HepG2 (cell line): ENCODE measurements around the gene PARP8. TPM values are rescaled to one million over a fixed set of nuclear protein-coding genes. Genes with fewer than 3 reads are reported as not detected.

Experiments
- ATAC-seq: fragments of 200-7000 bp; cut with Tn5 transposase; 3 replicates; pipeline ENCODE4 v1.9.1; 2020; ENCODE audit warnings: mild to moderate bottlenecking, moderate library complexity
- BruUV-seq: library from RNA; stranded (reverse); fragments of 400-500 nt; replicated peaks from 2 replicates; lab custom pipeline; 2021; lab: Mats Ljungman, UMichigan
- CTCF ChIA-PET: fragments of 300-600 bp; formaldehyde crosslinking; extraction: SDS; loops from one replicate; lab custom pipeline; 2021; ENCODE audit warnings: low total read pairs, inconsistent platforms, low intra/inter-chr PET ratio; lab: Yijun Ruan, JAX
- POLR2A ChIA-PET: fragments of 350-600 bp; sonication (Branson Sonifier 250); formaldehyde crosslinking; loops from one replicate; lab custom pipeline; 2020; ENCODE audit warnings: antibody characterized with exemption, inconsistent platforms; lab: Yijun Ruan, JAX
- DNase-seq: peaks from one replicate; pipeline ENCODE4 v3.0.0-alpha.2; 2015; ENCODE audit warnings: low spot score
- FAIRE-seq: peaks from 3 replicates; lab custom pipeline; 2011; peaks lifted over from hg19 to GRCh38; lab: Jason Lieb, UNC
- H2AFZ ChIP-seq: one replicate; pipeline ENCODE4 v1.6.1; 2011; ENCODE audit warnings: low read length, inconsistent platforms
- H3K27ac ChIP-seq: fragments of 300-600 bp; 3 replicates; pipeline ENCODE4 v1.8.0; 2011; ENCODE audit warnings: mixed run types, mild to moderate bottlenecking, mixed read lengths, low read length, inconsistent platforms; ENCODE audit not compliant: insufficient read depth; ENCODE audit errors: extremely low read length
- H3K27me3 ChIP-seq, 2 experiments: fragments of 200-600 bp in 1 of 2; 2 replicates in 1 of 2; 3 replicates in 1 of 2; pipeline versions ENCODE4 v1.6.0 to v1.8.0; 2011; ENCODE audit warnings: low read length in 2 of 2, mild to moderate bottlenecking in 2 of 2, moderate library complexity in 2 of 2, inconsistent platforms in 1 of 2; ENCODE audit not compliant: insufficient read depth in 2 of 2, control insufficient read depth in 1 of 2
- H3K36me3 ChIP-seq, 2 experiments: fragments of 200-600 bp in 1 of 2; replicated peaks in 1 of 2; 2 replicates in 1 of 2; 3 replicates in 1 of 2; pipeline versions ENCODE4 v1.5.1 to v1.8.0; 2011; ENCODE audit warnings: low read length in 2 of 2, inconsistent platforms in 1 of 2; ENCODE audit not compliant: insufficient read depth in 2 of 2, control insufficient read depth in 1 of 2
- H3K4me1 ChIP-seq: 2 replicates; pipeline ENCODE4 v1.5.1; 2012; ENCODE audit warnings: low read length, inconsistent platforms; ENCODE audit not compliant: insufficient read depth
- H3K4me2 ChIP-seq: 2 replicates; pipeline ENCODE4 v1.6.0; 2011; ENCODE audit warnings: low read depth, low read length, inconsistent platforms
- H3K4me3 ChIP-seq, 3 experiments: fragments of 200-600 bp in 1 of 3; sonication (generic), shearing (Covaris generic) in 1 of 3; replicated peaks in 1 of 3; 2 replicates each; pipeline ENCODE4 v1.5.1; 2011 to 2016; ENCODE audit warnings: low read length in 3 of 3, inconsistent platforms in 2 of 3, low read depth in 2 of 3, mild to moderate bottlenecking in 2 of 3, control low read depth in 1 of 3, mixed read lengths in 1 of 3; ENCODE audit not compliant: insufficient read depth in 1 of 3
- H3K79me2 ChIP-seq: one replicate; pipeline ENCODE4 v1.6.1; 2011; ENCODE audit warnings: low read length, inconsistent platforms; ENCODE audit not compliant: insufficient read depth
- H3K9ac ChIP-seq: 2 replicates; pipeline ENCODE4 v1.6.0; 2011; ENCODE audit warnings: mild to moderate bottlenecking, low read depth, low read length, inconsistent platforms; ENCODE audit not compliant: insufficient read depth
- H3K9me3 ChIP-seq: 2 replicates; pipeline ENCODE4 v1.5.1; 2012; ENCODE audit warnings: mild to moderate bottlenecking, low read length
- H4K20me1 ChIP-seq: 2 replicates; pipeline ENCODE4 v1.6.0; 2011; ENCODE audit warnings: inconsistent platforms, mild to moderate bottlenecking, low read length, moderate library complexity; ENCODE audit not compliant: insufficient read depth
- GLI4 ChIP-seq: sonication (generic); formaldehyde crosslinking; IDR thresholded peaks from 2 replicates; pipeline ENCODE4 v1.5.1; 2020; ENCODE audit warnings: missing genetic modification reagents, mild to moderate bottlenecking, moderate library complexity, borderline replicate concordance
- HMG20B ChIP-seq: conservative IDR thresholded peaks from 2 replicates; pipeline ENCODE4 v1.6.1; 2016; ENCODE audit warnings: missing genetic modification reagents, missing compliant biosample characterization
- KDM5A ChIP-seq: fragments of 200-600 bp; sonication (generic); IDR thresholded peaks from 2 replicates; pipeline ENCODE4 v1.7.0; 2018; ENCODE audit warnings: antibody characterized with exemption, mild to moderate bottlenecking, low read length, borderline replicate concordance
- SATB2 ChIP-seq: sonication (generic); formaldehyde crosslinking; IDR thresholded peaks from 2 replicates; pipeline ENCODE4 v1.5.0; 2020; ENCODE audit warnings: missing genetic modification reagents
- SOX5 ChIP-seq: IDR thresholded peaks from 2 replicates; pipeline ENCODE4 v1.6.1; 2016; ENCODE audit warnings: borderline replicate concordance
- TCF12 ChIP-seq, 2 experiments: fragments of 450-650 bp in 1 of 2; sonication (generic) in 1 of 2; formaldehyde crosslinking in 1 of 2; IDR thresholded peaks; 2 replicates each; pipeline versions ENCODE4 v1.6.1 to v1.8.0; 2017 to 2022; ENCODE audit warnings: antibody characterized with exemption in 1 of 2, mild to moderate bottlenecking in 1 of 2, missing genetic modification reagents in 1 of 2, moderate library complexity in 1 of 2
- USF2 ChIP-seq, 2 experiments: sonication (generic) in 1 of 2; formaldehyde crosslinking in 1 of 2; IDR thresholded peaks; 2 replicates each; pipeline versions ENCODE4 v1.5.1 to v1.6.1; 2011 to 2020; ENCODE audit warnings: borderline replicate concordance in 1 of 2, low read depth in 1 of 2, low read length in 1 of 2, mild to moderate bottlenecking in 1 of 2, missing genetic modification reagents in 1 of 2, moderate library complexity in 1 of 2
- ZBTB3 ChIP-seq: sonication (generic); formaldehyde crosslinking; IDR thresholded peaks from 2 replicates; pipeline ENCODE4 v1.4.0; 2020; ENCODE audit warnings: low read depth, mild to moderate bottlenecking, moderate library complexity, missing genetic modification reagents, borderline replicate concordance
- ZFP41 ChIP-seq: sonication (generic); formaldehyde crosslinking; IDR thresholded peaks from 2 replicates; pipeline ENCODE4 v1.4.0; 2020; ENCODE audit warnings: mild to moderate bottlenecking, missing genetic modification reagents, borderline replicate concordance
- ZNF512 ChIP-seq: sonication (generic); formaldehyde crosslinking; IDR thresholded peaks from 2 replicates; pipeline ENCODE4 v1.4.0; 2020; ENCODE audit warnings: mild to moderate bottlenecking, missing genetic modification reagents
- ZNF569 ChIP-seq: sonication (generic); formaldehyde crosslinking; IDR thresholded peaks from 2 replicates; pipeline ENCODE4 v1.5.0; 2020; ENCODE audit warnings: mild to moderate bottlenecking, missing genetic modification reagents, moderate library complexity, borderline replicate concordance
- WGBS: methylation state at CpG from one replicate; pipeline ENCODE4 v1.1.6; 2017; ENCODE audit warnings: low lambda C conversion rate; 5-methylcytosine and 5-hydroxymethylcytosine counted together
- in situ Hi-C: cut with HindIII; loops from 2 replicates; pipeline ENCODE4 v1.10.0; 2017; ENCODE audit warnings: low pct_unique_long_range_greater_than_20kb; ENCODE audit not compliant: extremely low pct_ligation_motif_present
- intact Hi-C: fragments of 100-400 bp; cut with micrococcal nuclease; formaldehyde crosslinking; loops from one replicate; pipeline ENCODE4 v1.10.0; 2022; ENCODE audit not compliant: unreplicated experiment
- polyA plus RNA-seq, 8 experiments: library from polyadenylated mRNA; depleted of rRNA in 3 of 8; stranded (reverse) in 7 of 8; unstranded in 1 of 8; fragments of >200 nt; fragmentation: Illumina TruSeq in 4 of 8; extraction: Trizol in 4 of 8; gene quantifications; 2 replicates each; pipeline versions ENCODE4 v1.2.1 to v1.2.3, GENCODE V29; 2011 to 2016; ENCODE audit warnings: low read depth in 4 of 8, missing spikeins in 1 of 8, mixed read lengths in 1 of 8; ENCODE audit not compliant: insufficient read depth in 1 of 8
- total RNA-seq, 5 experiments: library from RNA; depleted of rRNA; stranded (reverse); fragments of >200 nt; fragmentation: Illumina TruSeq; extraction: Trizol; gene quantifications; 2 replicates each; pipeline ENCODE4 v1.2.3, GENCODE V29; 2016; ENCODE audit warnings: low read depth in 1 of 5
- TF ChIP-seq, protein P1 (sequence below), 2 experiments: sonication (generic) in 1 of 2; formaldehyde crosslinking in 1 of 2; IDR thresholded peaks; 2 replicates each; pipeline versions ENCODE4 v1.6.1 to v1.9.0; 2014 to 2022; ENCODE audit warnings: antibody characterized with exemption in 1 of 2, borderline replicate concordance in 1 of 2, inconsistent platforms in 1 of 2, low read depth in 1 of 2, missing genetic modification reagents in 1 of 2

The PARP8 gene
- total and polyA plus RNA-seq, 2 of the 13 experiments (the other 11 are each of a cell fraction or from before 2014, with no cell fraction given) = 0.11 to 0.29 TPM

- TF ChIP-seq, protein P1, sequence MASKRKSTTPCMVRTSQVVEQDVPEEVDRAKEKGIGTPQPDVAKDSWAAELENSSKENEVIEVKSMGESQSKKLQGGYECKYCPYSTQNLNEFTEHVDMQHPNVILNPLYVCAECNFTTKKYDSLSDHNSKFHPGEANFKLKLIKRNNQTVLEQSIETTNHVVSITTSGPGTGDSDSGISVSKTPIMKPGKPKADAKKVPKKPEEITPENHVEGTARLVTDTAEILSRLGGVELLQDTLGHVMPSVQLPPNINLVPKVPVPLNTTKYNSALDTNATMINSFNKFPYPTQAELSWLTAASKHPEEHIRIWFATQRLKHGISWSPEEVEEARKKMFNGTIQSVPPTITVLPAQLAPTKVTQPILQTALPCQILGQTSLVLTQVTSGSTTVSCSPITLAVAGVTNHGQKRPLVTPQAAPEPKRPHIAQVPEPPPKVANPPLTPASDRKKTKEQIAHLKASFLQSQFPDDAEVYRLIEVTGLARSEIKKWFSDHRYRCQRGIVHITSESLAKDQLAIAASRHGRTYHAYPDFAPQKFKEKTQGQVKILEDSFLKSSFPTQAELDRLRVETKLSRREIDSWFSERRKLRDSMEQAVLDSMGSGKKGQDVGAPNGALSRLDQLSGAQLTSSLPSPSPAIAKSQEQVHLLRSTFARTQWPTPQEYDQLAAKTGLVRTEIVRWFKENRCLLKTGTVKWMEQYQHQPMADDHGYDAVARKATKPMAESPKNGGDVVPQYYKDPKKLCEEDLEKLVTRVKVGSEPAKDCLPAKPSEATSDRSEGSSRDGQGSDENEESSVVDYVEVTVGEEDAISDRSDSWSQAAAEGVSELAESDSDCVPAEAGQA (IDR thresholded peaks at IDR 0.05; ENCODE audit: low read depth) = no peak
- TF ChIP-seq, protein P1 (CRISPR knock-in tag; IDR thresholded peaks at IDR 0.05; ENCODE audit: borderline replicate concordance) = no peak
- no peak for TF ChIP-seq ZBTB3
Observed at GRCh38 chr5:50822046-50822445, 155.6 kb downstream of the PARP8 start (continued).

- Histone ChIP-seq H3K27ac (no peak overlapping the region), H3K9ac (no peak overlapping the region), H3K27me3 (no peaks in the 10 kb centered on the region), H3K36me3 (no peaks in the 10 kb centered on the region), H2AFZ (no peak overlapping the region), H3K79me2 (no peaks in the 10 kb centered on the region), H3K4me3 (no peak overlapping the region), H3K9me3 (no peaks in the 10 kb centered on the region), H4K20me1 (no peaks in the 10 kb centered on the region), H3K4me2 (no peak overlapping the region), H3K4me1 (no peaks in the 10 kb centered on the region)
- no TSS peak for BruUV-seq
- DNase-seq = no peak
- ATAC-seq = no peak
- WGBS = 24% methylated on average over 3 of the region's 3 CpGs
- intact Hi-C loops (no loop called here), in situ Hi-C loops (no loop called here)
- POLR2A ChIA-PET = no interaction called here
- FAIRE-seq = no peak
- CTCF ChIA-PET = no interaction called here
- TF ChIP-seq USF2 (IDR thresholded peaks at IDR 0.05; ENCODE audit: low read depth, low read length) (no peak), USF2 (CRISPR knock-in tag; IDR thresholded peaks at IDR 0.05; ENCODE audit: borderline replicate concordance) (no peak), KDM5A (no peak), SOX5 (no peak), SATB2 (CRISPR knock-in tag) (no peak), ZFP41 (no peak), TCF12 (IDR thresholded peaks at IDR 0.05) (no peak), TCF12 (CRISPR knock-in tag; IDR thresholded peaks at IDR 0.05) (no peak), ZNF512 (CRISPR knock-in tag) (no peak), GLI4 (CRISPR knock-in tag) (no peak), ZNF569 (CRISPR knock-in tag) (no peak), HMG20B (no peak)
Observed at GRCh38 chr5:50822761-50823160, 156.3 kb downstream of the PARP8 start.
